Epithelial cell of esophagus (primary cell): ENCODE data around the gene SLC66A2.

Source experiments
- DNase-seq: peaks from one replicate; pipeline ENCODE4 v3.0.0; 2010; ENCODE audit warnings: low read depth
- H3K4me3 ChIP-seq: 2 replicates; pipeline ENCODE4 v1.5.1; 2011; ENCODE audit warnings: mild to moderate bottlenecking, low read length, control low read depth
- CTCF ChIP-seq: IDR thresholded peaks from 2 replicates; pipeline ENCODE4 v1.5.1; 2011; ENCODE audit warnings: low read depth, mild to moderate bottlenecking, low read length, control low read depth, inconsistent platforms; ENCODE audit not compliant: insufficient read depth; ENCODE audit errors: missing control alignments

The SLC66A2 gene

GRCh38 chr18:79861687-79862086 is 89.8 kb downstream of the SLC66A2 start:
- H3K4me3 ChIP-seq = no peak overlapping the region
- no peak for TF ChIP-seq CTCF
- no peak for DNase-seq

GRCh38 chr18:79859314-79859713 is 92.1 kb downstream of the SLC66A2 start:
- no peak overlapping the region for H3K4me3 ChIP-seq
- DNase-seq = no peak
- TF ChIP-seq CTCF = no peak

DNA sequence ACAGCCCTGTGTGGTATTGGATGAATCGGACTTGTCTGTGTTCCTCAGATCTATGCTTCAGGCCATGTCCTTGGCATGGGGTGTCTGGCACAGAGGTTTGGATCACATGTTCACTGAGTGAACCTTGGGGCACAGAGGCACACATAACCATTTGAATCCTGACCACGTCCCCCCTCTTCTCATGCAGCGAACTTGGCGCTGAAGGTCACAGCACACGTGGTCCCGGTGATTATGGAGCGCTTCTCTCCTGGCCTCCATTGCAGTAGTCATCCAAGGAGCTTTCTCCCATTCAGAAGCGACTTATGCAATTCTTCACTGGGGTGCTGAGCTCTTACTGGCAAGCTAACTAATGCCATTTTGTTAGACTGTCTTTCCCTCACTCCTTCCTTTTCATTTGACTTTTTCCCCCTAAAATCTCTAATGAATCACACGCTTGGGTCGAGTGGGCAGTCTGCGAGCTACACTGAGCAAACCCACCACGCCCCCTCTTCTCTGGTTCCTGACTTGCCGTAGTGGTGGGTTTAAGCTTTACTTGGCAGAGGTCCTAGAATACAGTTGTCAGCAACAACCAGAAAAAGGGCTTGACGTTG is 94.3 kb downstream of the SLC66A2 start:
- peak; percentile 2 for DNase-seq
- TF ChIP-seq CTCF = no peak

DNA sequence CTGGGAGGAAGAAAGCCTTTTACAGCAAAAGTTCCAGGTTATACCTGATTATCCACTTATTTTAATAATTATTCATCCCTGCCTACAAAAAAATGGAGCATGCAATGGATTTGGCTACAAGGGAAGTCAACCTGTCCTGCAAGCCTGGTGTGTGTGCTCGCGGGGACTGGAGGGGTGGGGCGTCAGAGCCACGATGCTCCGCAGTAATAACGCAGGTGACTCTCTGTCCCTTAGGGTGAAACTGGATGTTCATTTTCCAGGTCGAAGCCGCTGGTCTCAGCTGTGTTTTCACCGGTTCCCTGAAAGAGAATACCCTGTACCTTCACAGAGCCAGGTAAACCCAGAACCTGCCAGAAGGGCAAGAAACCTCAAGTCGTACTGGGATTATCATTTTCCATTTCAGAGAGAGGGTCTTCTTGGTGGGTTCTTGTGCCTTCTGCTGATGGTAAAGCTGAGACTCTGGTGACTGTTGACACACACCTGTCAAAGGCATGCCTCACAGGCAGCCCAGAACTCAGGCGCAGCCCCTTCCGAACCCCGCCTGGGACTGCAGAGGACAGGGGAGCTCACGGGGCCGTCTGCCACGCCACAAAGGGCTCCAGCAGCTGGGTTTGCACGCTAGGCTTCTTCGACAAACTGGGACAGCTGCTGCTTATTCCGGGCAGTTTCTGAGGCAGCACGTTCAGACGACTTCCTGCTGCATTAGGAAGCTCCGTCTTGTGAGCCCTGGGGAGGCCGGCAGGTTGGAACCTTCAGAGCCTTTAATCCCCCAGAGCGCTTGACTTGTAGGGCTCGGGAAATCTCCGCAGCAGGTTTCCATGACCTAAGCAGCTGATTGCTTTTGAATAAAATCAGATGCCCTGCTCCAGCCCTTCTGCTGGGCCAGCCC is 95.1 kb downstream of the SLC66A2 start:
- DNase-seq = no peak
- TF ChIP-seq CTCF = no peak
- H3K4me3 ChIP-seq = no peak overlapping the region

More for the DNA sequence above, 94.3 kb downstream of the SLC66A2 start:
- no peak overlapping the region for H3K4me3 ChIP-seq

- no peak overlapping the region for H3K4me3 ChIP-seq
- DNase-seq = no peak
- TF ChIP-seq CTCF = no peak
Measured at GRCh38 chr18:79855147-79855933, 96.1 kb downstream of the SLC66A2 start.

DNA sequence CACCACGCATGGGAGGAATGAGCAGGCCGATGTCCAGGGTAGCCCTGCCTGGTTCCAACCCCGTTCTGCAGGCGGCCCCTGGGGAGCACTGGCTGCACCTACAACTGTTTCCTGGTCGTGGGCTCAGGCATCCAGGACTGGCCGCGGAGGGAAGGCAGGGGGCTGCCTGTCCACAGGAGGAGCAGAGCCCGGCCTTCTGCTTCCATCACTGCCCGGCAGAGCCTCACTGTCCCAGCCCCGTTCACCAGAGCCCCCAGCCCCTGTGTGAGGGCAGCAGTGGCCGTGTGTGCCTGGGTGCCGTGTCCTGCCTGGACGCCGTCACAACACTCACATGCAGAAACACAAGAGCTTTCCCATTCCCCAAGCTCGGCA is 97.5 kb downstream of the SLC66A2 start:
- TF ChIP-seq CTCF = no peak
- no peak for DNase-seq
- no peak overlapping the region for H3K4me3 ChIP-seq
